Measurements from ENCODE around the gene BCKDK. TPM values are rescaled to one million over a fixed set of nuclear protein-coding genes. Genes with fewer than 3 reads are reported as not detected.

The BCKDK gene
- total and polyA plus RNA-seq, 2 of the 13 experiments (the other 11 are each of a cell fraction or from before 2014, with no cell fraction given), result 24.9 to 42.6 TPM

GRCh38 chr16:31112711-31113110 is 4.5 kb downstream of the BCKDK start:
- TF ChIP-seq RNF2 (conservative IDR thresholded peaks at IDR 0.05; ENCODE audit: low read depth), result no peak
- TF ChIP-seq MIER2 (CRISPR knock-in tag; IDR thresholded peaks at IDR 0.05), result no peak
- TF ChIP-seq BATF2 (CRISPR knock-in tag; IDR thresholded peaks at IDR 0.05), result no peak
- no peak for TF ChIP-seq HNRNPUL1 (IDR thresholded peaks at IDR 0.05; ENCODE audit: low read depth, low read length)
- TF ChIP-seq FOXK2 (IDR thresholded peaks at IDR 0.05), result no peak
- 0 out of 2 replicates have a peak, but pooled peaks have one; percentile 10 for TF ChIP-seq KLF13 (CRISPR knock-in tag; IDR thresholded peaks at IDR 0.05)
- TF ChIP-seq, protein P1, sequence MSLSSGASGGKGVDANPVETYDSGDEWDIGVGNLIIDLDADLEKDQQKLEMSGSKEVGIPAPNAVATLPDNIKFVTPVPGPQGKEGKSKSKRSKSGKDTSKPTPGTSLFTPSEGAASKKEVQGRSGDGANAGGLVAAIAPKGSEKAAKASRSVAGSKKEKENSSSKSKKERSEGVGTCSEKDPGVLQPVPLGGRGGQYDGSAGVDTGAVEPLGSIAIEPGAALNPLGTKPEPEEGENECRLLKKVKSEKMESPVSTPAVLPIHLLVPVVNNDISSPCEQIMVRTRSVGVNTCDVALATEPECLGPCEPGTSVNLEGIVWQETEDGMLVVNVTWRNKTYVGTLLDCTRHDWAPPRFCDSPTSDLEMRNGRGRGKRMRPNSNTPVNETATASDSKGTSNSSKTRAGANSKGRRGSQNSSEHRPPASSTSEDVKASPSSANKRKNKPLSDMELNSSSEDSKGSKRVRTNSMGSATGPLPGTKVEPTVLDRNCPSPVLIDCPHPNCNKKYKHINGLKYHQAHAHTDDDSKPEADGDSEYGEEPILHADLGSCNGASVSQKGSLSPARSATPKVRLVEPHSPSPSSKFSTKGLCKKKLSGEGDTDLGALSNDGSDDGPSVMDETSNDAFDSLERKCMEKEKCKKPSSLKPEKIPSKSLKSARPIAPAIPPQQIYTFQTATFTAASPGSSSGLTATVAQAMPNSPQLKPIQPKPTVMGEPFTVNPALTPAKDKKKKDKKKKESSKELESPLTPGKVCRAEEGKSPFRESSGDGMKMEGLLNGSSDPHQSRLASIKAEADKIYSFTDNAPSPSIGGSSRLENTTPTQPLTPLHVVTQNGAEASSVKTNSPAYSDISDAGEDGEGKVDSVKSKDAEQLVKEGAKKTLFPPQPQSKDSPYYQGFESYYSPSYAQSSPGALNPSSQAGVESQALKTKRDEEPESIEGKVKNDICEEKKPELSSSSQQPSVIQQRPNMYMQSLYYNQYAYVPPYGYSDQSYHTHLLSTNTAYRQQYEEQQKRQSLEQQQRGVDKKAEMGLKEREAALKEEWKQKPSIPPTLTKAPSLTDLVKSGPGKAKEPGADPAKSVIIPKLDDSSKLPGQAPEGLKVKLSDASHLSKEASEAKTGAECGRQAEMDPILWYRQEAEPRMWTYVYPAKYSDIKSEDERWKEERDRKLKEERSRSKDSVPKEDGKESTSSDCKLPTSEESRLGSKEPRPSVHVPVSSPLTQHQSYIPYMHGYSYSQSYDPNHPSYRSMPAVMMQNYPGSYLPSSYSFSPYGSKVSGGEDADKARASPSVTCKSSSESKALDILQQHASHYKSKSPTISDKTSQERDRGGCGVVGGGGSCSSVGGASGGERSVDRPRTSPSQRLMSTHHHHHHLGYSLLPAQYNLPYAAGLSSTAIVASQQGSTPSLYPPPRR (CRISPR knock-in tag; IDR thresholded peaks at IDR 0.05; ENCODE audit: borderline replicate concordance), result no peak
- no peak for TF ChIP-seq SYNCRIP (IDR thresholded peaks at IDR 0.05; ENCODE audit: insufficient read depth, low read depth, low read length)
- Histone ChIP-seq H3K4me2 (ENCODE audit: low read depth, low read length) (no peak overlapping the region), H3K79me2 (ENCODE audit: insufficient read depth, low read length) (peaks cover 12% of the 10 kb centered on the region), H2AFZ (ENCODE audit: low read length) (no peak overlapping the region), H3K9me3 (ENCODE audit: low read length) (no peaks in the 10 kb centered on the region), H3K9ac (ENCODE audit: insufficient read depth, low read depth, low read length) (no peak overlapping the region), H3K36me3 (replicated peaks in 1 of 2; ENCODE audit: control insufficient read depth in 1 of 2, insufficient read depth in 2 of 2, low read length in 2 of 2) (peaks cover 20 to 35% of the 10 kb centered on the region in 2 experiments), H4K20me1 (ENCODE audit: insufficient read depth, low read length) (no peaks in the 10 kb centered on the region), H3K4me3 (replicated peaks in 1 of 3; ENCODE audit: insufficient read depth in 1 of 3, low read depth in 2 of 3, low read length in 3 of 3) (no peak overlapping the region), H3K27ac (ENCODE audit: extremely low read length, insufficient read depth, low read length) (peak overlapping the region; percentile 64), H3K27me3 (ENCODE audit: control insufficient read depth in 1 of 2, insufficient read depth in 2 of 2, low read length in 2 of 2) (no peaks in the 10 kb centered on the region), H3K4me1 (ENCODE audit: insufficient read depth, low read length) (peaks cover 43% of the 10 kb centered on the region)
- intact Hi-C loops (cut with micrococcal nuclease; ENCODE audit: unreplicated experiment) (no loop called here), in situ Hi-C loops (cut with HindIII; ENCODE audit: extremely low pct_ligation_motif_present, low pct_unique_long_range_greater_than_20kb) (no loop called here)
- no peak for ATAC-seq
- POLR2A ChIA-PET, result interaction anchor here (0.9 to 1.5 kb wide), 3 partner anchors 13 to 39 kb away, joined by 3 read pairs; partner anchors contain the start of genes ZNF646 and ZNF668
- DNase-seq (ENCODE audit: low spot score), result no peak
- BruUV-seq (replicated peaks), result no TSS peak
- CTCF ChIA-PET (ENCODE audit: low intra/inter-chr PET ratio, low total read pairs), result no interaction called here
- WGBS (ENCODE audit: low lambda C conversion rate), result 93% methylated on average over 2 of the region's 2 CpGs
- FAIRE-seq, result no peak
